GM21515 (cell line): ENCODE results near the gene GTSF1L.

Experiments used
- ATAC-seq: cut with Tn5 transposase; IDR thresholded peaks from one replicate; pipeline ENCODE4 v1.9.1; 2021; ENCODE audit not compliant: unreplicated experiment

GTSF1L gene

GRCh38 chr20:43717616-43717995, 9.2 kb downstream of the GTSF1L start:
- no peak for ATAC-seq

- no peak for ATAC-seq
These were observed 9.8 kb downstream of the GTSF1L start for GRCh38 chr20:43716757-43717615.

DNA sequence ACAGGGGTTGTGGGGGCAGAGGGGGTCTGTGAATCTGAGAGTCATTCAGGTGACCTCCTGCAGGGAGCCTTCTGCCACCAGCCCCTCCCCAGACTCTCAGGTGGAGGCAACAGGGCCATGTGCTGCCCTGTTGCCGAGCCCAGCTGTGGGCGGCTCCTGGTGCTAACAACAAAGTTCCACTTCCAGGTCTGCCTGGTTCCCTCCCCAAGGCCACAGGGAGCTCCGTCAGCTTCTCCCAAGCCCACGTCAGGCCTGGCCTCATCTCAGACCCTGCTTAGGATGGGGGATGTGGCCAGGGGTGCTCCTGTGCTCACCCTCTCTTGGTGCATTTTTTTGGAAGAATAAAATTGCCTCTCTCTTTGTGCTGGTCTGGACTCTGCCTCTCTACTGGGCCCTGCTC, 10.7 kb downstream of the GTSF1L start:
- ATAC-seq = no peak

- ATAC-seq = no peak
These were observed 11.3 kb downstream of the GTSF1L start for GRCh38 chr20:43715511-43715910.

DNA sequence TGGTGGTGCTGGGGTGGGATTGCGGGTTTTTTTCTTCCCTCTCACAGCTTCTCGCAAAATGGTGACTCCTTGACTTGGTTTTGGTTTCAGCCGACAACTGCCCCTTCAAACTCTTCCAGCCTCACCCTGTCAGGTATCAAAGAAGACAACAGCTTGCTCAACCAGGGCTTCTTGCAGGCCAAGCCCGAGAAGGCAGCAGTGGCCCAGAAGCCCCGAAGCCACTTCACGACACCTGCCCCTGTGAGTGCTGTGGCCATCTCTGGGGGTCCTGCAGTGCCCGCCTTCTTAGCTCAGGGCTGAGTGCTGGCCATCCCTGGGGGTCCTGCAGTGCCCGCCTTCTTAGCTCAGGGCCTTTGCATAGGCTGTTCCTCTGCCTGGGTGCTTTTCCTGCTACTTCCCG, 11.8 kb downstream of the GTSF1L start:
- ATAC-seq = no peak

- no peak for ATAC-seq
These were observed 15.6 kb downstream of the GTSF1L start for GRCh38 chr20:43711098-43711654.

DNA sequence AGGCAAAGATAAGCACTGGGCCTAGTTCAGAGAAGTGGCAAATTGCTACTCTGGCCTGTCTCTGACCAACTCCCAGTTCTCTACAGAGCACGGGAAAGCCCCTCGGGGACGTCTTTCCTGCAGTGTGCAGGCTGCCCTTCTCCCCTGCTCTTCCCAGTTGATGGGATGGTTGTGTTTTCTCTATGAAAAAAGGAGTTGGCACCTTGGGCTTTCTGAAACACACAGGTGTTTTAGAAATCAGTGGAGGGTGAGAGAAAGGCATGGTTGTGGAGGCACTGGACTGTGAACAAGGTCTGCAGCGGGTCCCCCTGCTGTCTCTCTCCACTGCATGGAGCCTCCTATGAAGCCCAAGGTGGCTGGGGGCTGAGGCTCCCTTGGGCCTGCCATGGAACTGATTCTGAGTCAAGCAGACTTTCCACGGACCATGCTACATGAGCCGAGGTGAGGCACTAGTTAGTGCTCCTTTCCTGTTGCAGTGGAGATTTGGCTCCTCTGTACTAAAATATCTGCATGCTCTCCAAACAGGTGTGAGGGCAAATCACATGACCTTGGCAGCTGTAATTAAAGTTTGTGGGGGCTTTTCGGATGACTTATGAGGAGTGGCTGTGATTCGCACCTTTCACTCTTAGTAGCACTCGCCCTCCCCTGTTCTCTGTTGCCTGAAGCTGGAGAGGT, 16.3 kb downstream of the GTSF1L start:
- ATAC-seq = peak; percentile 51

DNA sequence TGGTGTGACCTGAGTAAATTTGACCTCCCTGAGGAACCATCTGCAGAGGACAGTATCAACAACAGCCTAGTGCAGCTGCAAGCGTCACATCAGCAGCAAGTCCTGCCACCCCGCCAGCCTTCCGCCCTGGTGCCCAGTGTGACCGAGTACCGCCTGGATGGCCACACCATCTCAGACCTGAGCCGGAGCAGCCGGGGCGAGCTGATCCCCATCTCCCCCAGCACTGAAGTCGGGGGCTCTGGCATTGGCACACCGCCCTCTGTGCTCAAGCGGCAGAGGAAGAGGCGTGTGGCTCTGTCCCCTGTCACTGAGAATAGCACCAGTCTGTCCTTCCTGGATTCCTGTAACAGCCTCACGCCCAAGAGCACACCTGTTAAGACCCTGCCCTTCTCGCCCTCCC, 24.3 kb downstream of the GTSF1L start:
- ATAC-seq = no peak

DNA sequence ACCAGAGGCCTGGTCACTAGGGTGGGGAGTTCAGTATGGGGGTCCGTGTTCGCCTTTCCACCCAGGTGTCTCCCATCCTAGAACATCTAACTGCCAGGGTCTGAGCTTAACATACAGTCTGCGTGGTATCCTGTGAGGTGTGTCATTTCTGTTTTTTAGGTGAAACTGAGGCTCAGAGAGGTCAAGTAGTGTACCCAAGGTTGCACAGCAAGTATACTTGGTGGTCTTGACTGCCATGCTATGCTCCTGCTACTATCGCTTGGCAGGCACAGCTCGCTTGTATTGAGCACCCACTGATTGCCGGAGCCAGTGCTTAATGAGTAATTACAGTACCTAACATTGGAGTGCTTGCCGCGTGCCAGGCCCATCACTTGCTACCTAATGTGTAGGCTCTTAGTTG, 26.2 kb downstream of the GTSF1L start:
- ATAC-seq = no peak

DNA sequence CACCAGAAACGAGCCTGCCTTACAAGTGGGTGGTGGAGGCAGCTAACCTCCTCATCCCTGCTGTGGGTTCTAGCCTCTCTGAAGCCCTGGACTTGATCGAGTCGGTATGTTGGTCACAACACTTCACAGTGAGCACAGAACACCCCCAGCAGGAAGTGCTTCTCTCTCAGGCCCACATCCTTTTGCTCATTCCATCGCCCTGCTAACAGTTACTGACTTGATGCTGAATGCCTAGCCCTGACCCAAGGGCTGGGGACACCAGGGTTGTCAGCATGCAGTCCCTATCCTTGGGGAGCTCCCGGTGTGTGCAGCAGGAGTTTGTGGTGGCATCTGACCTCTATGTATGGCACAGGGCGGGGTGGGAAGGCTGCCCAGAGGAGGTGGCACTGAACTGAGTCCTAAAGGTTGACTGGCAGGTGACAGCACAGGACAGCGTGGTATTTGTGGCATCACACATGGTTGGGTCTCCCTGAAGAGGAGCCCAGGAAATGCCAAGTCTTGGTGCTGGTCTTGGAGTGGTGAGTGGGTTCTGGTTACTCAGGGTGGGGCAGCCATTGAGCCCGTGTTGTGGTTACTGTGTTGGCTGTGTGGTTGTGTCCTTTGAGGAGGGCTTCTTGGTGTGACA, 26.7 kb downstream of the GTSF1L start:
- no peak for ATAC-seq

GRCh38 chr20:43695571-43695970, 31.2 kb downstream of the GTSF1L start:
- ATAC-seq = no peak

DNA sequence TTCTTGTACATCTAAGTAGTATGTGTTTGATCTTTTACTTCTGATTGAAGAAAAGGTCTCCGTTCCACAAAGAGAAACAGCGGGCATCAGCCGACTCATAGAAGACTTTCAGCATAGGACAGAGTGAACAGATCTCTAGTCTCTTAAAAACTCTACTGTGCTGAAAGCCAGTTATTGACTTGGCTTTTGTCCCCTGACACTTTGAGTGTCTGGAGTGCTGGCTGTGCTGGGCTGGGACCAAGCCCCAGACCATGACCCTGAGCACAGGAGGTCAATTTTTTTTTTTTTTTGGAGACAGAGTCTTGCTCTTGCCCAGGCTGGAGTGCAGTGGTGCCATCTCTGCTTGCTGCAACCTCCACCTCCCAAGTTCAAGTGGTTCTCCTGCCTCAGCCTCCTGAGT, 32.0 kb downstream of the GTSF1L start:
- no peak for ATAC-seq

GRCh38 chr20:43691928-43692524, 34.8 kb downstream of the GTSF1L start:
- ATAC-seq = no peak

DNA sequence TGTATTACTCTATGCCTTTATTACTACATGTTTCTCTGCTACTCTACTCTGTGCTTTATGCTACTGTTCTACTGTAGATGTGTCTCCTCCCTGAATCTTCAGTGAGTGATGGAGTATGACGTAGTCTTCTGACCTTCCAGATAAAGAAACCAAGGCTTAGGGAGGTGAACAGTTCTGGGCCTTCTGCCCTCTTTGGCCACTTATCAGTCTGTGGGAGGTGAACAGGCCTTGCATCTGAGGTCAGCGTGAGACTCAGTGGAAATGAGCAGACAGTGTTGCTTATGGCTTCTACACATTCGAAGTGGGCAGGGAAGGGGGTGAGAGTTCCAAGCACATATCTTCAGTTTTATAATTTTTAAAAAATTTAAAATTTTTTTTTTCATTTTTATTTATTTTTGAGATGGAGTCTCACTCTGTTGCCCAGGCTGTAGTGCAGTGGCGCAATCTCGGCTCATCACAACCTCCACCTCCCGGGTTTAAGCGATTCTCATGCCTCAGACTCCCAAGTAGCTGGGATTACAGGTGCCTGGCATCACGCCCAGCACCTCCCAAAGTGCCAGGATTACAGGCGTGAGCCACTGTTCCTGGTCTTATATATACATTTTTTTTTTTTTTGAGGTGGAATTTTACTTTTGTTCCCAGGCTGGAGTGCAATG, 35.7 kb downstream of the GTSF1L start:
- ATAC-seq = no peak

GRCh38 chr20:43689165-43689564, 37.6 kb downstream of the GTSF1L start:
- no peak for ATAC-seq

- ATAC-seq = no peak
These were observed 40.0 kb downstream of the GTSF1L start for GRCh38 chr20:43686820-43687219.

DNA sequence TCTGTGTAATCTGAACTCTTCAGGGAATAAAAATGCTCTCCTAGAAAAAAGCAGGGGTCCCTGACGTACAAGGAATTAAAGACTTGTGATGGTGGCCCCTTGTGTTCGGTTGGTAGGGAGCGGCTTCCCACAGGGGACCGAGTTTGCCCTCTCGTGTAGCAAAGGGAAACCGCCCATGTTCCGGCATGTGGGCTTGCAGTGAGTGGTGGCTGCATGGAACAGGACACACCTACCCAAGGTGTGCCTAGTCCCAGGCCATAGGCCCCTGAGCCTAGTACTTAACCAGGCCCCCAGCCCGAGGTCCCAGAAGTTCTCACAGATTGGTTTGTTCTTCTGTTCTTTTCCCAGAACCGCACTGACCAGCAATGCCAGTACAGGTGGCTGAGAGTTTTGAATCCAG, 44.4 kb downstream of the GTSF1L start:
- ATAC-seq = peak; percentile 33

- peak; percentile 94 for ATAC-seq
These were observed 44.8 kb downstream of the GTSF1L start for GRCh38 chr20:43681991-43682410.

DNA sequence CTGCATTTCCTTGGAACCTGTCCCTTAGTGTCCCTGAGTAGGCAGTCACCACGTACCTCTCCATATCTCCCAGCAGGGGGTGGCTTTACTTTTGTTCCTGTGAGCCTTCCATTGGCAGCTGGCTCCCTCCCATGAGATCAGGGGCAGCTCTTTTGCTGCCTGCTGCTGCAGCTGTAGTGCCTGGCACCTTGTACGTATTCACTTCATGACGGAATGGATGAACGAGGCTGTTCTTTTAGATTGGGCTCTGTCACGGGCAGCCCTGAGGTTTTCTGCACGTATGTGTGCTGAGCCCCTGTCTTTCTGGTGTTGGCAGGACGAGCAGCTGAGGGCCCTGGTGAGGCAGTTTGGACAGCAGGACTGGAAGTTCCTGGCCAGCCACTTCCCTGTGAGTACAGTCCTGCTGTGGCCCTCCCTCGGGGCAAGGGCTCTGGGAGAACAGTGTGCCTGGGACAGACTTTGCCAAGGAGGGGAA, 45.3 kb downstream of the GTSF1L start:
- peak; percentile 19 for ATAC-seq

DNA sequence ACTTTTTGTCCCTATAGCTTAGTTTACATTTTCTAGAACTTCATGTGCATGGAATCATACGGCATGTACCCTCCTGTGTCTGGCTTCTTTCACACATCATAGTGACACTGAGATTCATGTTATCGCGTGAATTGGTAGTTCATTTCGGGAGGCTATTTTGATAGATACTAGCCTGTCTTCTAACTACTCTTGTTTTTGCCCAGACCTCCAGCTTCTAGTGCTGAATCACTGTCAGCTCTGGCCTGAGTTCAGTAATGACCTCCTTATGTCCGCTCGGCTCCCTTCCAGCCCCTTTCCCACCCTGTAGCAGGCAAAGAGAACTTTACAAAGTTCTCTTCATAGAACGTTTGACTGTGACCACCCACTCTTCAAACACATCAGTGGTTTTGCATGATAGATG, 45.8 kb downstream of the GTSF1L start:
- no peak for ATAC-seq

GRCh38 chr20:43676368-43676767, 50.4 kb downstream of the GTSF1L start:
- ATAC-seq = no peak
